HL-60/S4 treated with phorbol 12-myristate 13-acetate at 8.2 ng/mL for 4 days and 3 days (cell line): ENCODE results near the gene RBM47.
"Not testable (repeated sequence)": the region's sequence is repeated elsewhere in the genome, so short reads cannot be mapped to it uniquely, and the experiment has no call there.

Source experiments
- in situ Hi-C: fragments of 300-500 bp; cut with MboI; formaldehyde crosslinking; loops from 2 replicates; pipeline ENCODE4 v1.15.0; 2022; ENCODE audit warnings: low sequenced_read_pairs

The RBM47 gene

GRCh38 chr4:40544221-40544620 is 85.4 kb downstream of the RBM47 start:
- in situ Hi-C loops, result no loop called here

- in situ Hi-C loops, result no loop called here
Measured at GRCh38 chr4:40540800-40541199, 88.9 kb downstream of the RBM47 start.

GRCh38 chr4:40536032-40536431 is 93.6 kb downstream of the RBM47 start:
- in situ Hi-C loops, result no loop called here

GRCh38 chr4:40531636-40532023 is 98.0 kb downstream of the RBM47 start:
- in situ Hi-C loops, result no loop called here

- in situ Hi-C loops, result no loop called here
Measured at GRCh38 chr4:40530961-40531635, 98.6 kb downstream of the RBM47 start.

- in situ Hi-C loops, result no loop called here
Measured at GRCh38 chr4:40526741-40527140, 102.9 kb downstream of the RBM47 start.

DNA sequence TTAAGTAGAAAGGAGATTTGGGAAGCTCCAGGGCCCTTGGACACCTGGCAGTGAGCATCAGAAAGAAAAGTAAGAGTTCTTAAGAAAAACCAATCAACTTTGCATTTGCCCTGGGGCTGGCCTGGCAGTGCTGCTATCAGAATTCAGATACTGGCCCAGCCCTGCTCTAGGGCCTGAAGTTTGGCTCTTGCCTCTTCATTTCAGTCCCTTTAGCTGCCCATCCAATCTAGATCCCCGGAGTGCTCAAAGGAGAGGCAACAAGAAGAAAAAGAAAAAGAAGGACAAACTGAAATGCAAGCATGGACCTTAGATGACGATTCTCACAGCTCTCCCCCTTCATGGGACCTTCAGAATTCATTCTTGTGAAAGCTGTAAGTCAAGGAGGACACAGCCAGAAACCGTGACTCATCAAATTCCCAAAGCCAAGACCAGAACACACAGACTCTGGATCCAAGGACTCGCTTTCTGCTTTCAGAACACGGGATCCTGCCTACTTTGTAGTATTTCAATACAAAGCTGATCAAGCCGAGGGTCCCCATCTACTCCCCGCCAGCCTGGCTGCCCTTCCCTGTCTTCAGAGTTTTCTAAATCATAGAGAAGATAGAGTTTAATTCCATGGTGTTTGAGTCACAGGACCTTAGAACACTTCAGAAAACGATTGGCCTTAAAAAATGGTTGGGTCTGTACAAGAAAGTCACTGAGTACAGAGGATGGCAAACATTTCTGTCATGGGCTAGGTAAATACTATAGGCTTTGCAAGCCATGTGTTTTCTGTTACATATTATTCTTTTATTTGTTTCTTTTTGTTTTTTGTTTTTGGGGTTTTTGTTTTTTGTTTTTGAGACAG is 103.7 kb downstream of the RBM47 start:
- in situ Hi-C loops, result no loop called here

DNA sequence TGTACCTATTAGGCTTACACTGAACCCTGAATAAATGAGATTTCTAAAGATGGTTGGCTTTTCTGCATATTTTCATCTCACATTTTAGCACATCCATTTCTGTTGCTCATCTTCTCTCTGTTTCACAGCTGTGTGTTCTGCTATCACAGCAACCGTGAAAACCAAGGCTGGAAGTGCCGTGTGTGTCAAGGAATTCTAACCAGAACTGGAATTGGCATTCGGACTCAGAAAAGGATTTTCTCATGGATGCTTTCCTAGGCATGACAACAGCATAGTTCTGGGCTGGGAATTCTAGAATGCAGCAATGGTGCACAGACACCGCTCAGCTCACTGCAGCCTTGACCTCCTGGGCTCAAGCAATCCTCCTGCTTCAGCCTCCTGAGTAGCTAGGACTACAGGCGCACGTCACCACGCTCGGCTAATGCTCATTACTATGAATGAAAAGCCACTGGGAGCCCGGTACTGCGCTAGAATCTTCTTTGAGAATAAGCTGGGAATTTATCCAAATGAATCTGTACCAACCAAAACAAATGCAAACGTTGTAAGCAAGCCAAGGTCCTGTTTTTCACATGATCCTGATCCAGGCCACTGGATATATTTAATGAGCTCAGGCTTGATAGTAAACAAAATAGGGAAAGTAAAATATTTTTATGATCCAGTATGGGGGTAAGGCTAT is 105.2 kb downstream of the RBM47 start:
- in situ Hi-C loops, result no loop called here

DNA sequence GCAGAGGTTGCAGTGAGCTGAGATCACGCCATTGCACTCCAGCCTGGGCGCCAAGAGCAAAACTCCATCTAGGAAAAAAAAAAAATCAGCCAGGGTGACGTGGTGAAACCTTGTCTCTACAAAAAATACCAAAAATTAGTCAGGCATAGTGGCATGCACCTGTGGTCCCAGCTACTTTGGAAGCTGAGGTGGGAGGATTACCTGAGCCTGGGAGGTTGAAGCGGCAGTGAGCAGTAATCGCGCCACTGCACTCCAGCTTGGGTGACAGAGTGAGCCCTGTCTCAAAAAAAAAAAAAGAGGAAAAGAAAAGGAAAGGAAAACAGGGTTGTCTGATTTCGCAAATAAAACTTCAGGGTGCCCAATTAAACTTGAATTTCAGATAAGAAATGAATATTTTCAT is 106.1 kb downstream of the RBM47 start:
- in situ Hi-C loops, result no loop called here

GRCh38 chr4:40521957-40522356 is 107.7 kb downstream of the RBM47 start:
- in situ Hi-C loops, result no loop called here

- in situ Hi-C loops, result no loop called here
Measured at GRCh38 chr4:40520533-40520932, 109.1 kb downstream of the RBM47 start.

DNA sequence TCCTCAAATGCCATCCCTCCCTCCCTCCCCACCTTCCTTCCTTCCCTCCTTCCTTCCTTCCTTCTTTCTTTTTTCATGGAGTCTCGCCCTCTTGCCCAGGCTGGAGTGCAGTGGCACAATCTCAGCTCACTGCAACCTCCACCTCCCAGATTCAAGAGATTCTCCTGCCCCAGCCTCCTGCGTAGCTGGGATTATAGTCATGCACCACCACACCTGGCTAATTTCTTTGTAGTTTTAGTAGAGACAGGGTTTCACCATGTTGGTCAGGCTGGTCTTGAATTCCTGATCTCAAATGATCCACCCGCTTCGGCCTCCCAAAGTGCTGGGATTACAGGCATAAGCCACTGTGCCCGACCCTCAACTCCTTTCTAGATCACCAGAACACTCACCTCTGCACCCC is 112.6 kb downstream of the RBM47 start:
- in situ Hi-C loops, result not testable (repeated sequence)

DNA sequence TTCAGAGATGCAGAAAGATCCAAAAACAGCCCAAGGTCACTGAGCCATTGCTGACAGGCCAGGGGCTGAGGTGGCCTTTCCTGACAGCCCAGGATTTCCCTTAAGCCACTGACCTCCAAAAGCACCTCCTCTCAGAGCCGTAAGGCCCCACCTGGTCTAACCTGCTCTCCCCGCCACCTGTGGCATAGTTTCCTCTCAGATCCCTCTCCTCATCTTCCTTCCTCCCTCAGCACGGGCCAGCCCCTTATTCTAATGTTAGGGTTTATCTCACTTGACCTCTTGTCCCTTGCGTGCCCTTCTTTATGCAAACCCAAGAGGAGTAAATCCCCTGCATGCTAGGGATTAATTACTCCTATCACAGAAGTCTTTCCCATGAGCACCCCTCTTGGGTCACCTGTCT is 113.0 kb downstream of the RBM47 start:
- in situ Hi-C loops, result no loop called here

- in situ Hi-C loops, result no loop called here
Measured at GRCh38 chr4:40515398-40516293, 114.0 kb downstream of the RBM47 start.

DNA sequence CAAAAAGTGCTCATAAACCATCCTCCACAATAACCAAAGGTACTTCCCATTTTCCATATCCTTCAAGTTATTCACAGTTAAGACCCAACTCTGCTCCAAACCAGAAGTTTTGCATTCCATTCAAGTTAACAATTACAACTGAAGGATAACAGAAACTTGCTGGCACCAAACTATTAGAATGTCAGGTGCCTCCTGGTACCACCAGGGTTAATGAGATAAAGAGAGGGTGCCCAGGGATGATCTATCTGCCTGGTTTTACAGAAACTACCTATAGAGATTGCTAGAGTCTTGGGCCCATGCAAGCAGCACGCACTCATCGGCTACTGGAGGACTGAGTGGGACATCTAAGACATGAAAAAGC is 114.6 kb downstream of the RBM47 start:
- in situ Hi-C loops, result no loop called here

- in situ Hi-C loops, result no loop called here
Measured at GRCh38 chr4:40514497-40514951, 115.1 kb downstream of the RBM47 start.

DNA sequence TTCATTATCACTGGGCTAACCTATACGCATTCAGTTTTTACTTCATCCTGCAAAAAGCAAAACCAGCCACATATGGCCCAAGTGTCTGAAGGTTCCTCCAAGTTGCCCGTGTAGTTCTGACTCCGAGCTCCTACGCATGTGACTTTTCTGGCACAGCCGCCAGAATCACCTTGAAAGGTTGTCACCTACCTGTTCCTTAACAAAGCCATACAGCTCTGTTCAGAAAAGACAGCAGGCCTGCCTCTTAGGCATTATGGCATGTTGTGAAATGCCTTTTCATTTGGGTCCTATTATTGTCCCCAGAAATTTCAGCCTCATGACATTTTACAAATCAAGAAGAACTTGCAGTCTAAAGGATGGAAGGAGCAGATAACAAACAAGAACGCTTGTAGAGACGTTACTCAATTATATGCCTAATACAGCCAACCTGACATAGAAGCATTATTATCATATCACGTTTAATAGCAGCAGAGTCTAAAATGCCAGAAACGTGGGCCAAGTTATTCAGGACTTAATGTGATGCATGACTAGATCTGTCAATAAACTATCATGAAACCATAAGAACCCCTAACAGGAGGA is 118.5 kb downstream of the RBM47 start:
- in situ Hi-C loops, result no loop called here

DNA sequence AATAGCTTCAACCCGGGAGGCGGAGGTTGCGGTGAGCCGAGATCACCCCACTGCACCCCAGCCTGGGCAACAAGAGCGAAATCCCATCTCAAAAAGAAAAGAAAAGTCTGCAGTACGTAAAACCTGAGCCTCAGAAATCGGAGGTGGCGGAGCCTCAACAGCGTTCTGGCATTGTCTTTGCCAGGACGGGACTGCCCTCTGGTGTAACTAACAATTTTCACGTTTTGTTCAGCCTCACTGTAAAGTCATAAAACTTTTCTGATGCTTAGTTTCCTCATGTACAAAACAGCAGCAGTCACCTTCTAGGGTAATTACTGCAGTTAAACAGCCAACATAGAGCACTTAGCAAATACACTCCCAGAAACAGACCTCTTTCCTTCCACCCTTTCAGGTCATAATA is 121.7 kb downstream of the RBM47 start:
- in situ Hi-C loops, result no loop called here

DNA sequence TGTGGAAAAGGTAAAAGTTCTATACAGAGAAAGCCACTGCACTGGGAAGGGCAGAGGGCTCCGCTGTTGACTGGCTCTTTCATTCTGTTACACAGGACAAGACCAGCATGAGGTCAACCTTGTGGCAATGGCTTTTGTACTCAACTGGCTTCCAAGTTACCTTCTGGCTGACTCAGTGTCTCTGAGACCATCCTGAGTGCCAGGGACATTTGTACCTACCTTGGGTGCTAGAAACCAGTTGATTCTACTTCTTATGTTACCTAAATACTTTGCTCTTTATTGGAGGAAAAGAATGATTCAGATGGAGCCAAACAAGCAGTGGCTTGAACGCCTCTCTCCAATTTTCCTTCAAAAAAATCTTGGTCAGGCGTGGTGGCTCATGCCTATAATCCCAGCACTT is 123.2 kb downstream of the RBM47 start:
- in situ Hi-C loops, result no loop called here

DNA sequence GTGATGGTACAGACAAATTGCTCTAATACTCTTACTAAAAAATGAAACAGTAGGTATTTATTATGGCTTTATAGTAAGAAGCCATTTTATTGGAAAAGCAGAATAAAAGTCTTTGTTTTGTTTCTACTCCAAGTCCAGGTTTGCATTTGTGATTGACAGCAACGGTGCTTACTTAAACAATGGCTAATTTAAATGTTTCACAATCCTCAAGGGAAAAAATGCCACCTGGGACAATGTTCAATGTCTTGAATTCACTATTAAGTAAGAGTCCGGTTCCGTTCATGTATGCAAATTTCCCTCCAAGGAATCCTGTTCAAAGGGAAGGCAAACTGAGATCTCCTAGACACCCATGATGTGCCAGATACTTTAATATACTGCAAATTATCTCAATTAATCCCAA is 123.6 kb downstream of the RBM47 start:
- in situ Hi-C loops, result no loop called here

- in situ Hi-C loops, result no loop called here
Measured at GRCh38 chr4:40502934-40503333, 126.7 kb downstream of the RBM47 start.
